ENCODE data around the gene BRIP1. TPM values are rescaled to one million over a fixed set of nuclear protein-coding genes. Genes with fewer than 3 reads are reported as not detected.

BRIP1 gene
- polyA plus RNA-seq (2013, experiment 1 of 2): 10.7 TPM
- 10.4 TPM for polyA plus RNA-seq (2013, experiment 2 of 2)

- DNase-seq: peak; percentile 99
- Histone ChIP-seq H2BK15ac (replicated peaks; ENCODE audit: low read depth) (no peak within 1 kb of the TSS), H3K79me2 (ENCODE audit: control insufficient read depth, insufficient read depth, low read length) (no peaks in the 10 kb centered on the region), H2BK120ac (ENCODE audit: low read depth, low read length) (no peak within 1 kb of the TSS), H3K27ac (ENCODE audit: low read depth, low read length) (peak within 1 kb of the TSS; percentile 63), H3K79me1 (ENCODE audit: low read length) (no peaks in the 10 kb centered on the region), H3K4me3 (ENCODE audit: low read length) (peak within 1 kb of the TSS; percentile 90), H3K9ac (ENCODE audit: low read length) (peak within 1 kb of the TSS; percentile 95), H3K18ac (ENCODE audit: low read length) (peak within 1 kb of the TSS; percentile 5), H3K23ac (ENCODE audit: low read length) (no peak within 1 kb of the TSS), H2BK5ac (ENCODE audit: low read length) (peak within 1 kb of the TSS; percentile 42), H3K27me3 (ENCODE audit: insufficient read depth, low read length, poor library complexity) (no peaks in the 10 kb centered on the region), H2AK5ac (ENCODE audit: low read length) (no peak within 1 kb of the TSS), H4K5ac (ENCODE audit: low read length) (no peak within 1 kb of the TSS), H3K4me2 (ENCODE audit: low read length) (peak within 1 kb of the TSS; percentile 92), H3K36me3 (ENCODE audit: control insufficient read depth, insufficient read depth, low read length) (no peaks in the 10 kb centered on the region), H3K4me1 (ENCODE audit: control insufficient read depth, low read depth, low read length) (peaks cover 2% of the 10 kb centered on the region), H4K8ac (ENCODE audit: low read depth, low read length) (peak within 1 kb of the TSS; percentile 90), H3K56ac (ENCODE audit: low read length) (peak within 1 kb of the TSS; percentile 81), H3K4ac (ENCODE audit: low read depth, low read length) (peak within 1 kb of the TSS; percentile 85)
- WGBS (ENCODE audit: extremely low coverage, insufficient coverage, low lambda C conversion rate): no CpG with 5 or more reads among the region's 43 CpGs
Observed at GRCh38 chr17:61862975-61863800, at the start of gene BRIP1. Gene BRIP1, minus strand, starts transcription at chr17:61863528. Its CDS starts 1,989 bp downstream, at chr17:61861539.

- H4K5ac ChIP-seq (ENCODE audit: low read length): no peak overlapping the region
- no peak overlapping the region for H2BK15ac ChIP-seq (replicated peaks; ENCODE audit: low read depth)
- H3K9ac ChIP-seq (ENCODE audit: low read length): no peak overlapping the region
- H2AK5ac ChIP-seq (ENCODE audit: low read length): no peak overlapping the region
- no CpG with 5 or more reads among the region's 7 CpGs for WGBS (ENCODE audit: extremely low coverage, insufficient coverage, low lambda C conversion rate)
- H3K4me3 ChIP-seq (ENCODE audit: low read length): no peak overlapping the region
- no peak overlapping the region for H3K4ac ChIP-seq (ENCODE audit: low read depth, low read length)
- no peak overlapping the region for H3K56ac ChIP-seq (ENCODE audit: low read length)
- H3K27me3 ChIP-seq (ENCODE audit: insufficient read depth, low read length, poor library complexity): no peaks in the 10 kb centered on the region
- H2BK5ac ChIP-seq (ENCODE audit: low read length): no peak overlapping the region
- H3K27ac ChIP-seq (ENCODE audit: low read depth, low read length): no peak overlapping the region
- peaks cover 1% of the 10 kb centered on the region for H3K36me3 ChIP-seq (ENCODE audit: control insufficient read depth, insufficient read depth, low read length)
- no peak for DNase-seq
- H3K4me1 ChIP-seq (ENCODE audit: control insufficient read depth, low read depth, low read length): no peaks in the 10 kb centered on the region
- no peak overlapping the region for H3K18ac ChIP-seq (ENCODE audit: low read length)
- H4K8ac ChIP-seq (ENCODE audit: low read depth, low read length): no peak overlapping the region
- no peak overlapping the region for H3K23ac ChIP-seq (ENCODE audit: low read length)
- no peak overlapping the region for H3K4me2 ChIP-seq (ENCODE audit: low read length)
- H2BK120ac ChIP-seq (ENCODE audit: low read depth, low read length): no peak overlapping the region
- H3K79me2 ChIP-seq (ENCODE audit: control insufficient read depth, insufficient read depth, low read length): no peaks in the 10 kb centered on the region
- H3K79me1 ChIP-seq (ENCODE audit: low read length): no peaks in the 10 kb centered on the region
Observed at GRCh38 chr17:61908292-61909037, 45.1 kb upstream of the BRIP1 start.

- Histone ChIP-seq H3K4me1 (ENCODE audit: control insufficient read depth, low read depth, low read length) (no peaks in the 10 kb centered on the region), H4K8ac (ENCODE audit: low read depth, low read length) (no peak overlapping the region), H3K79me2 (ENCODE audit: control insufficient read depth, insufficient read depth, low read length) (no peaks in the 10 kb centered on the region), H3K4ac (ENCODE audit: low read depth, low read length) (no peak overlapping the region), H3K27ac (ENCODE audit: low read depth, low read length) (no peak overlapping the region), H3K23ac (ENCODE audit: low read length) (no peak overlapping the region), H2AK5ac (ENCODE audit: low read length) (no peak overlapping the region), H3K27me3 (ENCODE audit: insufficient read depth, low read length, poor library complexity) (no peaks in the 10 kb centered on the region), H3K4me3 (ENCODE audit: low read length) (no peak overlapping the region), H3K4me2 (ENCODE audit: low read length) (no peak overlapping the region), H2BK5ac (ENCODE audit: low read length) (no peak overlapping the region), H3K79me1 (ENCODE audit: low read length) (no peaks in the 10 kb centered on the region), H2BK15ac (replicated peaks; ENCODE audit: low read depth) (no peak overlapping the region), H3K56ac (ENCODE audit: low read length) (no peak overlapping the region), H3K18ac (ENCODE audit: low read length) (no peak overlapping the region), H3K9ac (ENCODE audit: low read length) (no peak overlapping the region), H4K5ac (ENCODE audit: low read length) (no peak overlapping the region), H3K36me3 (ENCODE audit: control insufficient read depth, insufficient read depth, low read length) (peaks cover 1% of the 10 kb centered on the region), H2BK120ac (ENCODE audit: low read depth, low read length) (no peak overlapping the region)
- no CpG with 5 or more reads among the region's 5 CpGs for WGBS (ENCODE audit: extremely low coverage, insufficient coverage, low lambda C conversion rate)
- DNase-seq: no peak
Observed at GRCh38 chr17:61907361-61907760, 44.0 kb upstream of the BRIP1 start.

- Histone ChIP-seq H3K27ac (ENCODE audit: low read depth, low read length) (no peak overlapping the region), H3K4me3 (ENCODE audit: low read length) (no peak overlapping the region), H2AK5ac (ENCODE audit: low read length) (no peak overlapping the region), H4K8ac (ENCODE audit: low read depth, low read length) (no peak overlapping the region), H2BK5ac (ENCODE audit: low read length) (no peak overlapping the region), H3K79me2 (ENCODE audit: control insufficient read depth, insufficient read depth, low read length) (no peaks in the 10 kb centered on the region), H3K18ac (ENCODE audit: low read length) (no peak overlapping the region), H4K5ac (ENCODE audit: low read length) (no peak overlapping the region), H3K4ac (ENCODE audit: low read depth, low read length) (no peak overlapping the region), H3K56ac (ENCODE audit: low read length) (no peak overlapping the region), H3K79me1 (ENCODE audit: low read length) (no peaks in the 10 kb centered on the region), H3K9ac (ENCODE audit: low read length) (no peak overlapping the region), H3K36me3 (ENCODE audit: control insufficient read depth, insufficient read depth, low read length) (peaks cover 1% of the 10 kb centered on the region), H2BK120ac (ENCODE audit: low read depth, low read length) (no peak overlapping the region), H3K4me1 (ENCODE audit: control insufficient read depth, low read depth, low read length) (no peaks in the 10 kb centered on the region), H2BK15ac (replicated peaks; ENCODE audit: low read depth) (no peak overlapping the region), H3K23ac (ENCODE audit: low read length) (no peak overlapping the region), H3K4me2 (ENCODE audit: low read length) (no peak overlapping the region), H3K27me3 (ENCODE audit: insufficient read depth, low read length, poor library complexity) (no peaks in the 10 kb centered on the region)
- no peak for DNase-seq
- no CpG with 5 or more reads among the region's 5 CpGs for WGBS (ENCODE audit: extremely low coverage, insufficient coverage, low lambda C conversion rate)
Observed at GRCh38 chr17:61904094-61904710, 40.9 kb upstream of the BRIP1 start.

GRCh38 chr17:61903251-61903650 lies 39.9 kb upstream of the BRIP1 start:
- H3K4me2 ChIP-seq (ENCODE audit: low read length): no peak overlapping the region
- no peak overlapping the region for H3K4ac ChIP-seq (ENCODE audit: low read depth, low read length)
- DNase-seq: no peak
- no peak overlapping the region for H2BK120ac ChIP-seq (ENCODE audit: low read depth, low read length)
- H3K9ac ChIP-seq (ENCODE audit: low read length): no peak overlapping the region
- H3K4me1 ChIP-seq (ENCODE audit: control insufficient read depth, low read depth, low read length): no peaks in the 10 kb centered on the region
- H3K79me1 ChIP-seq (ENCODE audit: low read length): no peaks in the 10 kb centered on the region
- WGBS (ENCODE audit: extremely low coverage, insufficient coverage, low lambda C conversion rate): no CpG with 5 or more reads among the region's 3 CpGs
- H2BK5ac ChIP-seq (ENCODE audit: low read length): no peak overlapping the region
- no peak overlapping the region for H4K8ac ChIP-seq (ENCODE audit: low read depth, low read length)
- H3K27me3 ChIP-seq (ENCODE audit: insufficient read depth, low read length, poor library complexity): no peaks in the 10 kb centered on the region
- no peak overlapping the region for H2BK15ac ChIP-seq (replicated peaks; ENCODE audit: low read depth)
- H3K27ac ChIP-seq (ENCODE audit: low read depth, low read length): no peak overlapping the region
- no peak overlapping the region for H3K23ac ChIP-seq (ENCODE audit: low read length)
- H3K79me2 ChIP-seq (ENCODE audit: control insufficient read depth, insufficient read depth, low read length): no peaks in the 10 kb centered on the region
- H3K56ac ChIP-seq (ENCODE audit: low read length): no peak overlapping the region
- H3K36me3 ChIP-seq (ENCODE audit: control insufficient read depth, insufficient read depth, low read length): peaks cover 1% of the 10 kb centered on the region
- no peak overlapping the region for H3K18ac ChIP-seq (ENCODE audit: low read length)
- H2AK5ac ChIP-seq (ENCODE audit: low read length): no peak overlapping the region
- H3K4me3 ChIP-seq (ENCODE audit: low read length): no peak overlapping the region
- no peak overlapping the region for H4K5ac ChIP-seq (ENCODE audit: low read length)
